ENCODE results near the gene HERC2. TPM values are rescaled to one million over a fixed set of nuclear protein-coding genes. Genes with fewer than 3 reads are reported as not detected.

The HERC2 gene
- total RNA-seq, 1 experiment from 2014 or later = 19.7 TPM

DNA sequence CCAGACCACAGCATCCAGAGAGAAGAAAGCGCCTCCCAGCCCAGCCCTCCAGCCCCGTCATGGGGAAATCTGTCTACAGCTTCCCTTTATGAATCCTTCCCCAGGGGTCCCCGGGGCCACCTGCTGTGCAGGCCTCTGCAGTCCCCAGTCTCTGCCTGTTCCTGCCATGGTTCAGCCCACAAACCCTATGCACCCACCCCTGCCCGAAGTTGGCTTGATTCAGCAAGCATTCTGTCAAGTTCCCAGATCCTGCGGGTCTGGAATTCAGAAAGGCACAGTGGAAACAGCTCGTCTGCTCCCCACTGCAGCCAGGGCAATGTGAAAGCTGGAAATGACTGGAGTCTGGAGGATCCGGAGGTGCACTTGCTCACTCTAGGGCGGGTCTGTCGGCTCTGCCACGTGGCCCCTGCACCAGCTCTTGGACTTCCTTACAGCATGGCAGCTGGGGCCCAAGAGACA, 220.0 kb downstream of the HERC2 start:
- CTCF ChIA-PET = no interaction called here

DNA sequence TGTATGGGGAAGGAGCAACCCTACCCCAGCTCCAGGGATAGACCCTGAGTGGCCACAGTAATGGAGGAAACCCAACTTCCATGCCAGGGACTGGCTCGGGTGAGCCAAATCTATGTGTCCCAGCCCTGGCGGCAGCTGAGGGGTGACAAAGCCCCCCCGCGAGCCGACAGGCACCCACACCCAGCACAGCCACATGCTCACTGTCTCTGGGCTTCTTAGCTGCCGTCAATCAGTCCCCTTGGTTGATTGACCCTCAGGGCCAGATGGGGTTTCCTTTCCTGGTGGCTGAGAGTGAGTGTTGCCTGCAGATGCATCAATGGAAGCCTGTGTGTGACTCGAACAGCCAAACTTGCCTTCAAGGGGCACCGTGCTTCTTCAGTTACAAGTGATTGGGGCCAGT, 220.8 kb downstream of the HERC2 start:
- no peaks in the 10 kb centered on the region for H3K36me3 Mint-ChIP-seq (ENCODE audit: insufficient read depth, unreplicated experiment)
- H3K9me3 Mint-ChIP-seq (ENCODE audit: low read depth, unreplicated experiment) = no peaks in the 10 kb centered on the region
- intact Hi-C loops (cut with micrococcal nuclease; ENCODE audit: unreplicated experiment) = no loop called here
- DNase-seq = no peak
- BruUV-seq (replicated peaks) = no TSS peak
- TF ChIP-seq, protein P1, sequence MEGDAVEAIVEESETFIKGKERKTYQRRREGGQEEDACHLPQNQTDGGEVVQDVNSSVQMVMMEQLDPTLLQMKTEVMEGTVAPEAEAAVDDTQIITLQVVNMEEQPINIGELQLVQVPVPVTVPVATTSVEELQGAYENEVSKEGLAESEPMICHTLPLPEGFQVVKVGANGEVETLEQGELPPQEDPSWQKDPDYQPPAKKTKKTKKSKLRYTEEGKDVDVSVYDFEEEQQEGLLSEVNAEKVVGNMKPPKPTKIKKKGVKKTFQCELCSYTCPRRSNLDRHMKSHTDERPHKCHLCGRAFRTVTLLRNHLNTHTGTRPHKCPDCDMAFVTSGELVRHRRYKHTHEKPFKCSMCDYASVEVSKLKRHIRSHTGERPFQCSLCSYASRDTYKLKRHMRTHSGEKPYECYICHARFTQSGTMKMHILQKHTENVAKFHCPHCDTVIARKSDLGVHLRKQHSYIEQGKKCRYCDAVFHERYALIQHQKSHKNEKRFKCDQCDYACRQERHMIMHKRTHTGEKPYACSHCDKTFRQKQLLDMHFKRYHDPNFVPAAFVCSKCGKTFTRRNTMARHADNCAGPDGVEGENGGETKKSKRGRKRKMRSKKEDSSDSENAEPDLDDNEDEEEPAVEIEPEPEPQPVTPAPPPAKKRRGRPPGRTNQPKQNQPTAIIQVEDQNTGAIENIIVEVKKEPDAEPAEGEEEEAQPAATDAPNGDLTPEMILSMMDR (IDR thresholded peaks at IDR 0.05; ENCODE audit: unreplicated experiment) = no peak
- H3K4me3 Mint-ChIP-seq (ENCODE audit: low read depth, unreplicated experiment) = no peak overlapping the region
- no peaks in the 10 kb centered on the region for H3K4me1 Mint-ChIP-seq (ENCODE audit: low read depth, unreplicated experiment)
- peaks cover 15% of the 10 kb centered on the region for H3K27me3 Mint-ChIP-seq (ENCODE audit: unreplicated experiment)
- CTCF ChIA-PET = no interaction called here
- H3K27ac Mint-ChIP-seq (ENCODE audit: unreplicated experiment) = no peak overlapping the region

More for the DNA sequence above, 220.0 kb downstream of the HERC2 start:
- no TSS peak for BruUV-seq (replicated peaks)
- intact Hi-C loops (cut with micrococcal nuclease; ENCODE audit: unreplicated experiment) = no loop called here
- TF ChIP-seq, protein P1 (IDR thresholded peaks at IDR 0.05; ENCODE audit: unreplicated experiment) = no peak
- no peaks in the 10 kb centered on the region for H3K4me1 Mint-ChIP-seq (ENCODE audit: low read depth, unreplicated experiment)
- H3K36me3 Mint-ChIP-seq (ENCODE audit: insufficient read depth, unreplicated experiment) = no peaks in the 10 kb centered on the region
- no peak overlapping the region for H3K27ac Mint-ChIP-seq (ENCODE audit: unreplicated experiment)
- peaks cover 15% of the 10 kb centered on the region for H3K27me3 Mint-ChIP-seq (ENCODE audit: unreplicated experiment)
- no peaks in the 10 kb centered on the region for H3K9me3 Mint-ChIP-seq (ENCODE audit: low read depth, unreplicated experiment)
- no peak overlapping the region for H3K4me3 Mint-ChIP-seq (ENCODE audit: low read depth, unreplicated experiment)
- no peak for DNase-seq

DNA sequence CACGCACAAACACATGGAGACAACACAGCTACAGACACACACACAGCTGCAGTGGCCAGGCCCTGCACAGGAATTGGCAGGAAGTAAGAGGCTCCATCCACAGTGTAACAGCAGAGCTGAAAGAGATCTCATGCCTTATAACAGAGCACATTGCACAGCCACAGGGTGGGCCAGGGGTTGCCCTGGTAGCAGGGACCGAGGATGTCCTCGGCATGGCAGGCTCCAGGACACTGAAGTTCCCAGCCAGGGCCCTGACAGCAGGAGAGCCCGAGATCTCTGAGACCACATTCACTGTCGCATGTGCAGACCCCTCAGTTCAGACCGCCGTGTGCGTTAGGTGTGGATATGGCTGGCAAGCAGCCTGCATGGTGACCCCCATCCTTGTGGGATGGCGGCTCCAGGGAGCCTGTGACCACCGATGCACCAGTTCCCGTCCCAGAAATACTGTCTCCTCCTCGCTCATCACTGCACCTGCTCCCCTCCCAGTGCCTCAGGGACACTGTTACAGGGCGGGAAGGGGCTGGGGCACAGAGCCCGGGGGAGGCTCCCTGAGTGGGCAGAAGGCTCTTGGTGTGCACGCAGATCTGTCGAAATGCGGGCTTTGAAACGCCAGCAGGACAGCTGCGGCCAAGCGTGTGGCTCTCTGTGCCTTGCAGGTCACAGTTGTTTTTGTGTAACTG, 221.3 kb downstream of the HERC2 start:
- H3K4me3 Mint-ChIP-seq (ENCODE audit: low read depth, unreplicated experiment) = no peak overlapping the region
- no peak overlapping the region for H3K27ac Mint-ChIP-seq (ENCODE audit: unreplicated experiment)
- TF ChIP-seq, protein P1 (IDR thresholded peaks at IDR 0.05; ENCODE audit: unreplicated experiment) = no peak
- no peaks in the 10 kb centered on the region for H3K9me3 Mint-ChIP-seq (ENCODE audit: low read depth, unreplicated experiment)
- no peaks in the 10 kb centered on the region for H3K4me1 Mint-ChIP-seq (ENCODE audit: low read depth, unreplicated experiment)
- DNase-seq = no peak
- intact Hi-C loops (cut with micrococcal nuclease; ENCODE audit: unreplicated experiment) = no loop called here
- no TSS peak for BruUV-seq (replicated peaks)
- H3K36me3 Mint-ChIP-seq (ENCODE audit: insufficient read depth, unreplicated experiment) = no peaks in the 10 kb centered on the region
- peaks cover 15% of the 10 kb centered on the region for H3K27me3 Mint-ChIP-seq (ENCODE audit: unreplicated experiment)
- CTCF ChIA-PET = no interaction called here

GRCh38 chr15:28099555-28100140, 222.3 kb downstream of the HERC2 start:
- H3K27me3 Mint-ChIP-seq (ENCODE audit: unreplicated experiment) = peaks cover 15% of the 10 kb centered on the region
- intact Hi-C loops (cut with micrococcal nuclease; ENCODE audit: unreplicated experiment) = no loop called here
- H3K36me3 Mint-ChIP-seq (ENCODE audit: insufficient read depth, unreplicated experiment) = no peaks in the 10 kb centered on the region
- TF ChIP-seq, protein P1 (IDR thresholded peaks at IDR 0.05; ENCODE audit: unreplicated experiment) = no peak
- no peak overlapping the region for H3K4me3 Mint-ChIP-seq (ENCODE audit: low read depth, unreplicated experiment)
- no TSS peak for BruUV-seq (replicated peaks)
- H3K27ac Mint-ChIP-seq (ENCODE audit: unreplicated experiment) = no peak overlapping the region
- CTCF ChIA-PET = no interaction called here
- no peaks in the 10 kb centered on the region for H3K4me1 Mint-ChIP-seq (ENCODE audit: low read depth, unreplicated experiment)
- DNase-seq = no peak
- H3K9me3 Mint-ChIP-seq (ENCODE audit: low read depth, unreplicated experiment) = no peaks in the 10 kb centered on the region

All from Calu3 (cell line).